ENCODE measurements around the gene PPP1R15B.

PPP1R15B gene

GRCh38 chr1:204445860-204446412 lies 34.3 kb upstream of the PPP1R15B start:
- peak; percentile 21 for FAIRE-seq

GRCh38 chr1:204443871-204444581 lies 32.4 kb upstream of the PPP1R15B start:
- no peak for FAIRE-seq
- no peak for DNase-seq (ENCODE audit: extremely low spot score, insufficient read length, low read depth)

More at GRCh38 chr1:204445860-204446412, 34.3 kb upstream of the PPP1R15B start:
- DNase-seq (ENCODE audit: extremely low spot score, insufficient read length, low read depth), result no peak

GRCh38 chr1:204443260-204443619 lies 31.6 kb upstream of the PPP1R15B start:
- FAIRE-seq, result no peak
- DNase-seq (ENCODE audit: extremely low spot score, insufficient read length, low read depth), result no peak

- DNase-seq (ENCODE audit: extremely low spot score, insufficient read length, low read depth) (no peak), FAIRE-seq (no peak)
Observed at GRCh38 chr1:204442376-204443259, 31.0 kb upstream of the PPP1R15B start.

- no peak for FAIRE-seq
- no peak for DNase-seq (ENCODE audit: extremely low spot score, insufficient read length, low read depth)
Observed at GRCh38 chr1:204441558-204441957, 29.9 kb upstream of the PPP1R15B start.

- FAIRE-seq (no peak), DNase-seq (ENCODE audit: extremely low spot score, insufficient read length, low read depth) (no peak)
Observed at GRCh38 chr1:204439621-204440375, 28.2 kb upstream of the PPP1R15B start.

- DNase-seq (ENCODE audit: extremely low spot score, insufficient read length, low read depth) (no peak), FAIRE-seq (no peak)
Observed at GRCh38 chr1:204438628-204439027, 27.0 kb upstream of the PPP1R15B start.

GRCh38 chr1:204437796-204438570 lies 26.4 kb upstream of the PPP1R15B start:
- no peak for FAIRE-seq
- DNase-seq (ENCODE audit: extremely low spot score, insufficient read length, low read depth), result no peak

- FAIRE-seq (no peak), DNase-seq (ENCODE audit: extremely low spot score, insufficient read length, low read depth) (no peak)
Observed at GRCh38 chr1:204435872-204436271, 24.3 kb upstream of the PPP1R15B start.

- FAIRE-seq (no peak), DNase-seq (ENCODE audit: extremely low spot score, insufficient read length, low read depth) (no peak)
Observed at GRCh38 chr1:204435381-204435831, 23.8 kb upstream of the PPP1R15B start.

GRCh38 chr1:204434116-204434755 lies 22.6 kb upstream of the PPP1R15B start:
- no peak for FAIRE-seq
- no peak for DNase-seq (ENCODE audit: extremely low spot score, insufficient read length, low read depth)

GRCh38 chr1:204432708-204433107 lies 21.1 kb upstream of the PPP1R15B start:
- no peak for DNase-seq (ENCODE audit: extremely low spot score, insufficient read length, low read depth)
- no peak for FAIRE-seq

GRCh38 chr1:204431310-204432184 lies 19.9 kb upstream of the PPP1R15B start:
- DNase-seq (ENCODE audit: extremely low spot score, insufficient read length, low read depth), result peak; percentile 64
- peak; percentile 87 for FAIRE-seq

GRCh38 chr1:204429746-204430145 lies 18.1 kb upstream of the PPP1R15B start:
- FAIRE-seq (no peak), DNase-seq (ENCODE audit: extremely low spot score, insufficient read length, low read depth) (no peak)

- no peak for DNase-seq (ENCODE audit: extremely low spot score, insufficient read length, low read depth)
- FAIRE-seq, result no peak
Observed at GRCh38 chr1:204426971-204427701, 15.5 kb upstream of the PPP1R15B start.

- FAIRE-seq (no peak), DNase-seq (ENCODE audit: extremely low spot score, insufficient read length, low read depth) (no peak)
Observed at GRCh38 chr1:204426474-204426873, 14.9 kb upstream of the PPP1R15B start.

- FAIRE-seq (no peak), DNase-seq (ENCODE audit: extremely low spot score, insufficient read length, low read depth) (no peak)
Observed at GRCh38 chr1:204426035-204426436, 14.4 kb upstream of the PPP1R15B start.
